Measurements from ENCODE around the gene GABBR1.
A peak's percentile ranks its signal among the peaks of the same experiment; 100 is the strongest.

GABBR1 gene

GRCh38 chr6:29620630-29621029 is 12.4 kb downstream of the GABBR1 start:
- DNase-seq (ENCODE audit: low read depth, low spot score) = no peak

- DNase-seq (ENCODE audit: low read depth, low spot score) = no peak
These were observed 13.3 kb downstream of the GABBR1 start for GRCh38 chr6:29619578-29620160.

GRCh38 chr6:29617782-29618554 is 15.0 kb downstream of the GABBR1 start:
- no peak for DNase-seq (ENCODE audit: low read depth, low spot score)

- no peak for DNase-seq (ENCODE audit: low read depth, low spot score)
These were observed 21.6 kb downstream of the GABBR1 start for GRCh38 chr6:29611426-29611825.

- no peak for DNase-seq (ENCODE audit: low read depth, low spot score)
These were observed 22.4 kb downstream of the GABBR1 start for GRCh38 chr6:29610540-29610939.

- no peak for DNase-seq (ENCODE audit: low read depth, low spot score)
These were observed 24.9 kb downstream of the GABBR1 start for GRCh38 chr6:29608131-29608530.

- no peak for DNase-seq (ENCODE audit: low read depth, low spot score)
These were observed 29.1 kb downstream of the GABBR1 start for GRCh38 chr6:29603930-29604329.

GRCh38 chr6:29603456-29603855 is 29.5 kb downstream of the GABBR1 start:
- DNase-seq (ENCODE audit: low read depth, low spot score) = no peak

- peak; percentile 16 for DNase-seq (ENCODE audit: low read depth, low spot score)
These were observed 30.2 kb downstream of the GABBR1 start for GRCh38 chr6:29602564-29603361.

- DNase-seq (ENCODE audit: low read depth, low spot score) = no peak
These were observed 34.7 kb downstream of the GABBR1 start for GRCh38 chr6:29598172-29598747.

GRCh38 chr6:29597184-29597583 is 35.8 kb downstream of the GABBR1 start:
- no peak for DNase-seq (ENCODE audit: low read depth, low spot score)

- DNase-seq (ENCODE audit: low read depth, low spot score) = no peak
These were observed 36.5 kb downstream of the GABBR1 start for GRCh38 chr6:29596381-29596900.

- DNase-seq (ENCODE audit: low read depth, low spot score) = no peak
These were observed 39.7 kb downstream of the GABBR1 start for GRCh38 chr6:29593199-29593855.

- DNase-seq (ENCODE audit: low read depth, low spot score) = no peak
These were observed 41.3 kb downstream of the GABBR1 start for GRCh38 chr6:29591677-29592076.

- no peak for DNase-seq (ENCODE audit: low read depth, low spot score)
These were observed 42.7 kb downstream of the GABBR1 start for GRCh38 chr6:29590218-29590808.

- DNase-seq (ENCODE audit: low read depth, low spot score) = peak; percentile 63
These were observed 43.4 kb downstream of the GABBR1 start for GRCh38 chr6:29589423-29590048.

- DNase-seq (ENCODE audit: low read depth, low spot score) = no peak
These were observed 48.2 kb downstream of the GABBR1 start, which contains the start of gene OR2H2 for GRCh38 chr6:29584821-29585220. Gene OR2H2 (plus strand): TSS chr6:29585121. CDS start chr6:29587945, 2,824 bp downstream.

- no peak for DNase-seq (ENCODE audit: low read depth, low spot score)
These were observed 55.4 kb downstream of the GABBR1 start for GRCh38 chr6:29577544-29577943.

- DNase-seq (ENCODE audit: low read depth, low spot score) = no peak
These were observed 56.9 kb downstream of the GABBR1 start for GRCh38 chr6:29576056-29576455.

GRCh38 chr6:29567991-29568390 is 65.0 kb downstream of the GABBR1 start:
- no peak for DNase-seq (ENCODE audit: low read depth, low spot score)
